Ramos (cell line): ENCODE data around the gene IGLL1.
"Not testable (repeated sequence)": the region's sequence is repeated elsewhere in the genome, so short reads cannot be mapped to it uniquely, and the experiment has no call there.

Experiments
- in situ Hi-C: fragments of 300-500 bp; cut with MboI; formaldehyde crosslinking; loops from one replicate; pipeline ENCODE4 v1.14.3; 2022; ENCODE audit warnings: low sequenced_read_pairs; ENCODE audit not compliant: unreplicated experiment

IGLL1 gene

DNA sequence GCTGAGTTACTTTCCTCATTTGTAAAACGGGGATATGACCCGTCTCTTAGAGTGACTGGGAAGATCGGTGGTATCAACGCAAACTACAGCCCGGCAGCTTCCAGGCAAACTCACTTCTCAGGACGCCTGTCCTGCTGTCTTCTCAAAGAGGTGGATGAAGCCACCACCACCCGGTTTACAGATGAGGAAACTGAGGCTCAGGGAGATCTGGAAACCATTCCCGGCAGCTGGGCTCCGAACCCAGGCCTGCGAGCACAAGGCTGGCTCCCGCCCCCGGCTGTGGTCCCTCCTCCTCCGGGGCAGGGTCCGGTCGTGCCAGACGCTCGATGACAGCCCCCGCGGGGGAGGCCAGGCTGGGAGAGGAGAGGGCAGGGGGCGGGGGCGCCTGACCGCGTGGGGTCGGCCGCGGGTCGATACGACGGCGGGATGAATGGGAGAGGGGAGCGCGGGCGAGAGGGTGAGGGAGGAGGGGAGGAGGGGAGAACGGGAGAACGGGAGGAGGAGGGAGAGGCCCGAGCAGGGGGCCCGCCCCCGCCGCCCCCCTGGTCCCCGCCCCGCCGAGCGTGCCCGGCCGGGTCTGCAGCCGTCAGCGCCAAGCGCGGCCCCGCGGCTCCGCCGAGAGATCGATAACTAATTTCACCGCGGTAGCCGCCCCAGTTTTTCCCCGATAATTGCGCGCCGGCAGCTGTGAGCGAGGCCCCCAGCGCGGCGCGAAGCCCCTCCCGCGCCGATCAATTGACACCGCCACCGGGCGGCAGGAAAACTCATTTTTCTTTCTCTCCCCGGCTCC, 14.0 kb downstream of the IGLL1 start:
- in situ Hi-C loops: no loop called here

DNA sequence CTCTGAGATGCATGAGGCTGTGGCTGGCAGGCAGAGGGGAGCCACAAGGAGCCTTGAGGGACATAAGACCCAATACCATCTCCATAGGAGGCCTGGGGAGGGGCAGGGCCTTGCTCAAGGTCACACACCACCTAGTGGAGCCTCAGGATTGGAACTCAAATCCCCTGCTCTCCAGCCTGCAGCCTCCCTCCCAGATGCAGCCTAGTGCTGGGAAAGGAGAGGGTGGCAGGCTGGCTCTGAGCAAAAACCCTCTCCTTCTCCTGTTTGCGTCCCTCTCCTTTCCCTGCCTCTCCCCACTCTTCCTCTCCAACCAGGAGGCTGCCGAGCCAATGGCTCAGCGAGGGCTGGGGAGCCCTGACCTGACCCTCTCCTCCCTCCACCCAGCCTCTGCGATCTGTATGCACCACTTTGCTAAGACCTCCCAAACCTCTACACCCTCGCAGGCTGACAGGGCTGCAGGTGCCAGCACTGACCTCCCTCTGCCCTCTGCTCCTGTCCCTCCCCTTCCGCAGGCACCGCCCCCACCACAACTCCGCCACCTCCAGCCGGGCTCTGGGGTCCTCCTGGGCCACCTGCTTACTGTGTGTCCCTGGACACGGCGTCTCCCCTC, 14.7 kb downstream of the IGLL1 start:
- in situ Hi-C loops: no loop called here

GRCh38 chr22:23564276-23564675, 15.8 kb downstream of the IGLL1 start:
- in situ Hi-C loops: no loop called here

- in situ Hi-C loops: no loop called here
These were observed 17.0 kb downstream of the IGLL1 start for GRCh38 chr22:23563111-23563510.

DNA sequence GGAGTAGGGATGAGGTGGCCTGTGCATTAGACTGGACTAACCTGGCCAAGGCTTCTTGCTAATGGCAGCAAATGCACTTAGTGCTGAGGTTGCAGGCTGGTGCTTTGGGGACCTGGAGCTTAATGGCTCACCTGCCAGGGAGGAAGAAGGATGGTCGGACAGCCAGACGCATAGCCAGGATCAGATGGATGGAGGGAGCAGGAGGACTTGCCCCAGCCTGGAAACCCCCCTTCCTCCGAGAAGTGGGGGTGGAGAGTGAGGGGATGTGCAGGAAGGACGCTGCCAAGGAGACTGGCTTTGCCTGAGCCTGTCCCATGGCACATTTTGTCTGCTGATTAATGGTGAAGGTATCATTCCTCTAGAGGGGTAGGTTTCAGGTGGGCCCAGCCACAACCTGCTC, 17.9 kb downstream of the IGLL1 start:
- in situ Hi-C loops: no loop called here

- in situ Hi-C loops: not testable (repeated sequence)
These were observed 19.0 kb downstream of the IGLL1 start for GRCh38 chr22:23561025-23561510.

DNA sequence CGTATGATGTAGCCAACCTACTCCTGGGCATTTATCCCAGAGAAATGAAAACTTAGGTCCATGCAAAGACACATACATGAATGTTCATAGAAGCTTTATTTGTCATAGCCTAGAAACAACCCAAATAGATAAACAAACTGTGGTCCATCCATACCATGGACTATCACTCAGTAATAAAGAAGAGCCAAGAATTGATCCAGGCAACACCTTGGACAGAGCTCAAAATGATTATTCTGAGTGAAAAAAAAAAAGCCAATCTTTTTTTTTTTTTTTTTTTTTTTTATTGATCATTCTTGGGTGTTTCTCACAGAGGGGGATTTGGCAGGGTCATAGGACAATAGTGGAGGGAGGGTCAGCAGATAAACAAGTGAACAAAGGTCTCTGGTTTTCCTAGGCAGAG, 19.9 kb downstream of the IGLL1 start:
- in situ Hi-C loops: not testable (repeated sequence)

DNA sequence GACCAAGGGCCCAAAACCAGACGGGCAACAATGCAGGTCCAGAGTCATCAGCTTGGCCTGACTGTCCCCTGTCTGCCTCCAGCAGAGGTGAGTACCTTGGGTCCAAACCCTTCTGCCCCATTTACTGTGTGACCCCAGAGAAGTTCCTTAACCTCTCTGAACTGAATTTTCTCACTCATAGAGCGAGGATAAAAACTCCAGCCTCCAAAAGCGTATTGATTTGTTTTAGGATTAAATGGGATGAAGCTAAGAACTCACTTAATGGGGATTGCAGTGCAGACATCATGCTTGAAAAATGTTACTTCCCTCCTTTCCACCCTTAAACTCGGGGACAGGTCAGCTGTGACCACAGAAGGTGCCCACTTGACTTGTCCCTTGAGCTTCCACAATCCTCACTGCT, 22.6 kb downstream of the IGLL1 start:
- in situ Hi-C loops: no loop called here

DNA sequence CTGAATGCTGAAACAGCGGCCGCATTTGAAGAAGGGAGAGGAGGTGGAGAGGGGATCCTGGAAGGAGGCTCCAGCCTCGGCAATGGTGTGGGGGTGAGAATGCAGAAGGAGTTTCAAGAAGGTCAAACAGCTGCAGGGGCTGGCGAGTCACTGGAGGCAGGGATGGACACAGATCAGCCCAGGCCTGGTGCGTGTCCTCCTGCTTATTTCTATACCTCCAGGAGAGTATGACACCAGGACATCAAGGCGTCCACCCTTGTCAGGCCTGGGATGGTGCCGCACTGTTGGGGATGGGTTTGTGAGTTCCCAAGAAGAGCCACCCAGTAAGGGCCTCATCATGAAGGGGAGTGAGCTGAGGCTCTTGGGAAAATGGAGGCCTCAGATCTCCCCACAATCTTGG, 23.1 kb downstream of the IGLL1 start:
- in situ Hi-C loops: no loop called here

- in situ Hi-C loops: no loop called here
These were observed 24.0 kb downstream of the IGLL1 start for GRCh38 chr22:23556026-23556620.

- in situ Hi-C loops: no loop called here
These were observed 25.0 kb downstream of the IGLL1 start for GRCh38 chr22:23555118-23555517.

DNA sequence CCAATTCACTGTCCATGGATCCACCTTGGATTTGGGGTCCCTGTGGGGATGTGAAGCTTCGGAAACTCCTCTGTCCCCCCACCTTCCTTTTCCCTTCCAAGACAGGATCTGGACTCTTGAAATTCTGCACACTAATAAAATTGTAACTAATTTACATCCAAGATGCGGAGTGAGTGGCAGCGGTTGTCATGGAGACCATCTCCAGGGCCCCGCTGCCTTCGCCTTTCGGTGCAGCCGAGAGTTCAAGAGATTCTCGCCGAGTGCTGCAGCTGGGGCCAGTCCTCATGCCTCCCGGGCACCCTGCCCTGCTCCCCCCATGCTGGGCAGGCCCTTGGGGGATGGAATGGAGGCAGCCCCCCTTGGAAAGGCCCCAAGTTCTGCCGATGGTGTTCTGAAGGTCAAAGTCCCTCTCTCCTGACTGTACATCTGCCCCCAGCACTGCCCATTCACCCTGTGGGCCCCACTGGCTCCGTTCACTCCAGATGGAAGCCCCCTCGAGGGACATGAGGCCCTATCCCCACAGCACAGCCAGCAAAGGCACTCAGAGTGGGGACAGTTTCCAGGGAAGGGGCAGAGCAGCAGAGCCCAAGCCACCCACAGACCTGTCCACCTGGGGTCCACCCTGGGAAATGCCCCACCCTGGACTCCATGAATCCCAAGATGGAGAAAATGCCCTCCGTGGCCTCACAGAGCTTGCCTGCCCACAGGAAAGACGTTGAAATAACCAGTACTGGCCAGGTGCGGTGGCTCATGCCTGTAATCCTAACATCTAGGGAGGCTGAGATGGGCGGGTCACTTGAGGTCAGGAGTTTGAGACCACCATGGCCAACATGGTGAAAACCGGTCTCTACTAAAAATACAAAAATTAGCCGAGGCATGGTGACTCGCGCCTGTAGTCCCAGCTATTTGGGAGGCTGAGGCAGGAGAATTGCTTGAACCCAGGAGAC, 25.9 kb downstream of the IGLL1 start:
- in situ Hi-C loops: no loop called here

DNA sequence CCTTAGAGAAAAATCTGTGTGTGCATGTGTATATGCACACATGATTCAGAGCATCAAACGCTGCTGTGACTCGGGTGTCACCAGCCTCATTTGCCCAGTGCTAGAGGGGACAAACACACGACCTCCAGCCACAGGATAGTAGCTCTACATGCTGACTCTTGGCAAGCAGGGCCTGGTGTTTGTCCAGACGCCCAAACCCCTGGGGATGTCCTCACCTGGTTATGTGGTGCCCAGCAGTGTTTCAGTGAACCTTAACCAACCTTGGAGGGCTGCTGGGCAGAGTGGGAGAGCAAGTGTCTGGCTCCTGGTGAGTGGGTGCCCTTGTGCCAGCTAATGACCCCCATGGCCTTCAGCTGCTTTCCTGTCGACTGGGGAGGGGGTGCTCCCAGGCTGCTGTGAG, 26.7 kb downstream of the IGLL1 start:
- in situ Hi-C loops: no loop called here

- in situ Hi-C loops: no loop called here
These were observed 27.5 kb downstream of the IGLL1 start for GRCh38 chr22:23552573-23552972.

GRCh38 chr22:23551385-23551784, 28.7 kb downstream of the IGLL1 start:
- in situ Hi-C loops: no loop called here

DNA sequence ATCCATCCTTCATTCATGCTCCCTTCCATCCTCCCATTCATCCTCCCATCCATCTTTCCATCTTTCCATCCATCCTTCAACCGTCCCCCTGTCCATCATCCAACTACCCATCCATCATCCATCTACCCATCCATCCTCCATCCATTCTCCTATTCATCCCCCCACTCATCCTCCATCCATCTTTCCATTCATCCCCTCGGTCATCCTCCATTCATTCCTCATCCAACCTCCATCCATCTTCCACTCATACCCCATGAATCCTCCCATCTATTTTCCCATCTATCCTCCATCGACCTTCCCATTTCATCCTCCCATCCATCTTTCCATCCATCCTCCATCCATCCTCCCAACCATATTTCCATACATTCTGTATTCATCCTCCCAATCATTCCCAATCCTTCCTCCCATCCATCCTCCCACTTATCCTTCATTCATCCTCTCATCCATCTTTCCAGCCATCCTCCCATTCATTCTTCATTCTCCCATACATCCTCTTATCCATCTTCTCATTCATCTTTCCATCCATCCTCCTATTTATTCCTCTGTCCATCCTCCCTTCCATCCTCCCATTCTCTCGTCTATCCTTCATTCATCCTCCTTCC, 29.9 kb downstream of the IGLL1 start:
- in situ Hi-C loops: no loop called here

- in situ Hi-C loops: loop anchor here (10.0 to 25.0 kb wide), 5 partner anchors 46 to 387 kb away; partner anchors contain the start of genes C22orf15, CHCHD10 and SLC2A11
These were observed 30.9 kb downstream of the IGLL1 start for GRCh38 chr22:23549198-23549595.

DNA sequence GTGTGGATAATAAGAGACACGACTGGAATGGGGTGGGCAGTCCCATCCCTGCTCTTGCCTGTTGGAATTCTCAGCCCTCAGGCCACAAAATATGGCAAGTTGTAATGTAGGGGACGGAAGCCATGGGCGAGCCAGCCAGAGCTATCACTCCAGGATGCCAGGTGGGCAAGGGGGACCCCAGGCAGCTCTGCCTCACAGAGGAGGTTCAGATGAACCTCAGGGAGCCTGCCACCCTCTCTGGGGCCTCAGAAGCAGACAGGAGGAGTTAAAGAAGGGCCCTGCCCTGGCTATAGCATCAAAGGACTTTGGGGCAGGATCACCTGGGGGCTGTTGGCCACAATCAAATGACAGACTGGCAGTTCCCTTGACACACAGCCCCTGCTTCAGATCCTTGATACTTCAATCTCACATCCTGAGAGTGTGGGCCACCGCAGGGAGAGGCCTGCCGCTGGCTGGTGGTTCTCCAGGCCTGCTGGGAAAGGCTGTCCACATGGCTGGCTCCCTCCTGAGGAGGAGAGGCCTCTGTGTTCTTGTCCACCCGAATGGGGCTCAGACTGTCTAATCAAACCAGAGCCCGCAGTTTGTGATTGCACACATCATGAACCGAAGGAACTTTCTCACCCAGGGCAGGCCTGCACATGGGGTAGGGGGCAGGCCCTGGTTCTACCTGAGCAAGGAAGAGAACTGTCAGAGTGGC, 31.4 kb downstream of the IGLL1 start:
- in situ Hi-C loops: loop anchor here (10.0 to 25.0 kb wide), 5 partner anchors 46 to 386 kb away; partner anchors contain the start of genes C22orf15, CHCHD10 and SLC2A11
